Measurements from ENCODE around the gene AKAP14.

GRCh38 chrX:119917877-119918276 lies 22.2 kb downstream of the AKAP14 start:
- no peak for TF ChIP-seq CTCF (IDR thresholded peaks at IDR 0.05)
- TF ChIP-seq POLR2A (IDR thresholded peaks at IDR 0.05): no peak
